HEK293 (cell line): ENCODE data around the gene PRKG1.

ENCODE experiments used
- CTCF ChIA-PET: fragments of 350-600 bp; formaldehyde crosslinking; extraction: SDS; loops from one replicate; lab custom pipeline; 2021; ENCODE audit warnings: antibody characterized with exemption; lab: Yijun Ruan, JAX
- POLR2A ChIA-PET: fragments of 300-600 bp; formaldehyde crosslinking; extraction: SDS; loops from one replicate; lab custom pipeline; 2020; ENCODE audit warnings: antibody characterized with exemption, inconsistent platforms; lab: Yijun Ruan, JAX
- H3K27ac ChIP-seq: fragments of 200-500 bp; sonication (Bioruptor generic); 2 replicates; pipeline ENCODE4 v1.5.1; 2014; ENCODE audit warnings: low read depth, low read length, control low read depth, inconsistent platforms; ENCODE audit errors: extremely low read depth
- H3K36me3 ChIP-seq, 2 experiments: fragments of 200-500 bp in 1 of 2; sonication (Bioruptor generic) in 1 of 2; 1 replicate in 1 of 2; 2 replicates in 1 of 2; pipeline ENCODE4 v1.5.1; 2014 to 2017; ENCODE audit warnings: inconsistent platforms in 2 of 2, low read length in 2 of 2; ENCODE audit not compliant: control insufficient read depth in 2 of 2, insufficient read depth in 1 of 2
- H3K4me1 ChIP-seq: fragments of 200-500 bp; sonication (Bioruptor generic); 2 replicates; pipeline ENCODE4 v1.5.1; 2014; ENCODE audit warnings: mild to moderate bottlenecking, low read length, inconsistent platforms; ENCODE audit not compliant: control insufficient read depth, insufficient read depth
- H3K4me3 ChIP-seq: 2 replicates; pipeline ENCODE4 v1.5.1; 2011; ENCODE audit warnings: low read depth, mild to moderate bottlenecking, control low read depth, low read length, moderate library complexity
- H3K9me3 ChIP-seq: fragments of 200-500 bp; sonication (Bioruptor generic); 2 replicates; pipeline ENCODE4 v1.5.1; 2014; ENCODE audit warnings: low read depth, low read length, inconsistent platforms; ENCODE audit not compliant: control insufficient read depth, insufficient read depth
- GLI4 ChIP-seq: fragments of 450-650 bp; formaldehyde crosslinking; IDR thresholded peaks from 2 replicates; pipeline ENCODE4 v1.5.1; 2016; ENCODE audit warnings: missing biosample characterization, missing genetic modification characterization
- KLF8 ChIP-seq: fragments of 450-650 bp; formaldehyde crosslinking; IDR thresholded peaks from 2 replicates; pipeline ENCODE4 v1.5.1; 2016; ENCODE audit warnings: missing biosample characterization, missing genetic modification characterization
- ZNF23 ChIP-seq: fragments of 450-650 bp; formaldehyde crosslinking; IDR thresholded peaks from 2 replicates; pipeline ENCODE4 v1.5.1; 2016; ENCODE audit warnings: missing biosample characterization, missing genetic modification characterization, borderline replicate concordance
- ZNF292 ChIP-seq: fragments of 450-650 bp; formaldehyde crosslinking; IDR thresholded peaks from 2 replicates; pipeline ENCODE4 v1.5.1; 2016; ENCODE audit warnings: low read depth, missing biosample characterization, missing genetic modification characterization, borderline replicate concordance
- ZNF302 ChIP-seq: fragments of 450-650 bp; formaldehyde crosslinking; IDR thresholded peaks from 2 replicates; pipeline ENCODE4 v1.5.1; 2016; ENCODE audit warnings: missing biosample characterization, missing genetic modification characterization, low read depth
- ZNF394 ChIP-seq: fragments of 450-650 bp; formaldehyde crosslinking; IDR thresholded peaks from 2 replicates; pipeline ENCODE4 v1.5.1; 2016; ENCODE audit warnings: missing biosample characterization, missing genetic modification characterization, mild to moderate bottlenecking, moderate library complexity, borderline replicate concordance
- ZNF423 ChIP-seq: fragments of 450-650 bp; formaldehyde crosslinking; IDR thresholded peaks from 2 replicates; pipeline ENCODE4 v1.5.1; 2016; ENCODE audit warnings: missing biosample characterization, missing genetic modification characterization
- ZNF555 ChIP-seq: fragments of 450-650 bp; formaldehyde crosslinking; conservative IDR thresholded peaks from 2 replicates; pipeline ENCODE4 v1.5.1; 2017; ENCODE audit warnings: missing biosample characterization, mild to moderate bottlenecking, missing genetic modification characterization, inconsistent platforms
- ZNF621 ChIP-seq: fragments of 450-650 bp; formaldehyde crosslinking; IDR thresholded peaks from 2 replicates; pipeline ENCODE4 v1.5.1; 2017; ENCODE audit warnings: missing biosample characterization, missing genetic modification characterization
- ZNF837 ChIP-seq: fragments of 450-650 bp; formaldehyde crosslinking; IDR thresholded peaks from 2 replicates; pipeline ENCODE4 v1.5.1; 2016; ENCODE audit warnings: missing biosample characterization, missing genetic modification characterization
- ZSCAN30 ChIP-seq: fragments of 450-650 bp; IDR thresholded peaks from 2 replicates; pipeline ENCODE4 v1.5.1; 2018; ENCODE audit warnings: missing biosample characterization, mild to moderate bottlenecking, missing genetic modification characterization, moderate library complexity
- TF ChIP-seq, protein P1 (sequence below): fragments of 450-650 bp; formaldehyde crosslinking; IDR thresholded peaks from 2 replicates; pipeline ENCODE4 v1.5.1; 2017; ENCODE audit warnings: missing biosample characterization, missing genetic modification characterization
- TF ChIP-seq, protein P2 (sequence below): fragments of 450-650 bp; formaldehyde crosslinking; IDR thresholded peaks from 2 replicates; pipeline ENCODE4 v1.5.1; 2016; ENCODE audit warnings: missing biosample characterization, missing genetic modification characterization, borderline replicate concordance
- TF ChIP-seq, protein P3 (sequence below): fragments of 450-650 bp; IDR thresholded peaks from 2 replicates; pipeline ENCODE4 v1.5.1; 2018; ENCODE audit warnings: missing biosample characterization, missing genetic modification characterization
- TF ChIP-seq, protein P4 (sequence below): fragments of 450-650 bp; formaldehyde crosslinking; IDR thresholded peaks from 2 replicates; pipeline ENCODE4 v1.5.1; 2016; ENCODE audit warnings: missing biosample characterization, missing genetic modification characterization
- TF ChIP-seq, protein P5 (sequence below): fragments of 450-650 bp; formaldehyde crosslinking; conservative IDR thresholded peaks from 2 replicates; pipeline ENCODE4 v1.5.1; 2016; ENCODE audit warnings: low read depth, missing biosample characterization, missing genetic modification characterization

The PRKG1 gene

DNA sequence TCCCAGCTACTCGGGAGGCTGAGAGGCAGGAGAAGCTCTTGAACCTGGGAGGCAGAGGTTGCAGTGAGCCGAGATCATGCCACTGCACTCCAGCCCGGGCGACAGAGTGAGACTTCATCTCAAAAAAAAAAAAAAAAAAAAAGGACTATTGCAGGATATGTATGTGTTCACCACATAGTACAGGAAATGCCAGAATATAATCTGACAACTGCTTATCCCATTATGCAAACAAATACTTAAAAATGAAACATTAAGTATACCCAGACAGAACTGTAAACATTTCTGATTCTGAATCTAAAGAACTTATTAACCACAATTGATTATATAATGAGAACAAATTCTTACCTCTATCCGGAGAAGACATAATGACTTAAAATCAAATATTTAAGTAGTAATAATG lies 1258.5 kb downstream of the PRKG1 start:
- Histone ChIP-seq H3K4me1 (no peaks in the 10 kb centered on the region), H3K36me3 (no peaks in the 10 kb centered on the region), H3K4me3 (no peak overlapping the region), H3K9me3 (no peaks in the 10 kb centered on the region), H3K27ac (no peak overlapping the region)
- ChIA-PET CTCF (no interaction called here), POLR2A (no interaction called here)
- no peak for TF ChIP-seq ZSCAN30 (tag by site-specific recombination)
- no peak for TF ChIP-seq ZNF555 (tag by site-specific recombination)
- TF ChIP-seq, protein P1, sequence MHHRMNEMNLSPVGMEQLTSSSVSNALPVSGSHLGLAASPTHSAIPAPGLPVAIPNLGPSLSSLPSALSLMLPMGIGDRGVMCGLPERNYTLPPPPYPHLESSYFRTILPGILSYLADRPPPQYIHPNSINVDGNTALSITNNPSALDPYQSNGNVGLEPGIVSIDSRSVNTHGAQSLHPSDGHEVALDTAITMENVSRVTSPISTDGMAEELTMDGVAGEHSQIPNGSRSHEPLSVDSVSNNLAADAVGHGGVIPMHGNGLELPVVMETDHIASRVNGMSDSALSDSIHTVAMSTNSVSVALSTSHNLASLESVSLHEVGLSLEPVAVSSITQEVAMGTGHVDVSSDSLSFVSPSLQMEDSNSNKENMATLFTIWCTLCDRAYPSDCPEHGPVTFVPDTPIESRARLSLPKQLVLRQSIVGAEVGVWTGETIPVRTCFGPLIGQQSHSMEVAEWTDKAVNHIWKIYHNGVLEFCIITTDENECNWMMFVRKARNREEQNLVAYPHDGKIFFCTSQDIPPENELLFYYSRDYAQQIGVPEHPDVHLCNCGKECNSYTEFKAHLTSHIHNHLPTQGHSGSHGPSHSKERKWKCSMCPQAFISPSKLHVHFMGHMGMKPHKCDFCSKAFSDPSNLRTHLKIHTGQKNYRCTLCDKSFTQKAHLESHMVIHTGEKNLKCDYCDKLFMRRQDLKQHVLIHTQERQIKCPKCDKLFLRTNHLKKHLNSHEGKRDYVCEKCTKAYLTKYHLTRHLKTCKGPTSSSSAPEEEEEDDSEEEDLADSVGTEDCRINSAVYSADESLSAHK (tag by site-specific recombination), result no peak
- TF ChIP-seq ZNF621 (tag by site-specific recombination), result no peak
- TF ChIP-seq, protein P2, sequence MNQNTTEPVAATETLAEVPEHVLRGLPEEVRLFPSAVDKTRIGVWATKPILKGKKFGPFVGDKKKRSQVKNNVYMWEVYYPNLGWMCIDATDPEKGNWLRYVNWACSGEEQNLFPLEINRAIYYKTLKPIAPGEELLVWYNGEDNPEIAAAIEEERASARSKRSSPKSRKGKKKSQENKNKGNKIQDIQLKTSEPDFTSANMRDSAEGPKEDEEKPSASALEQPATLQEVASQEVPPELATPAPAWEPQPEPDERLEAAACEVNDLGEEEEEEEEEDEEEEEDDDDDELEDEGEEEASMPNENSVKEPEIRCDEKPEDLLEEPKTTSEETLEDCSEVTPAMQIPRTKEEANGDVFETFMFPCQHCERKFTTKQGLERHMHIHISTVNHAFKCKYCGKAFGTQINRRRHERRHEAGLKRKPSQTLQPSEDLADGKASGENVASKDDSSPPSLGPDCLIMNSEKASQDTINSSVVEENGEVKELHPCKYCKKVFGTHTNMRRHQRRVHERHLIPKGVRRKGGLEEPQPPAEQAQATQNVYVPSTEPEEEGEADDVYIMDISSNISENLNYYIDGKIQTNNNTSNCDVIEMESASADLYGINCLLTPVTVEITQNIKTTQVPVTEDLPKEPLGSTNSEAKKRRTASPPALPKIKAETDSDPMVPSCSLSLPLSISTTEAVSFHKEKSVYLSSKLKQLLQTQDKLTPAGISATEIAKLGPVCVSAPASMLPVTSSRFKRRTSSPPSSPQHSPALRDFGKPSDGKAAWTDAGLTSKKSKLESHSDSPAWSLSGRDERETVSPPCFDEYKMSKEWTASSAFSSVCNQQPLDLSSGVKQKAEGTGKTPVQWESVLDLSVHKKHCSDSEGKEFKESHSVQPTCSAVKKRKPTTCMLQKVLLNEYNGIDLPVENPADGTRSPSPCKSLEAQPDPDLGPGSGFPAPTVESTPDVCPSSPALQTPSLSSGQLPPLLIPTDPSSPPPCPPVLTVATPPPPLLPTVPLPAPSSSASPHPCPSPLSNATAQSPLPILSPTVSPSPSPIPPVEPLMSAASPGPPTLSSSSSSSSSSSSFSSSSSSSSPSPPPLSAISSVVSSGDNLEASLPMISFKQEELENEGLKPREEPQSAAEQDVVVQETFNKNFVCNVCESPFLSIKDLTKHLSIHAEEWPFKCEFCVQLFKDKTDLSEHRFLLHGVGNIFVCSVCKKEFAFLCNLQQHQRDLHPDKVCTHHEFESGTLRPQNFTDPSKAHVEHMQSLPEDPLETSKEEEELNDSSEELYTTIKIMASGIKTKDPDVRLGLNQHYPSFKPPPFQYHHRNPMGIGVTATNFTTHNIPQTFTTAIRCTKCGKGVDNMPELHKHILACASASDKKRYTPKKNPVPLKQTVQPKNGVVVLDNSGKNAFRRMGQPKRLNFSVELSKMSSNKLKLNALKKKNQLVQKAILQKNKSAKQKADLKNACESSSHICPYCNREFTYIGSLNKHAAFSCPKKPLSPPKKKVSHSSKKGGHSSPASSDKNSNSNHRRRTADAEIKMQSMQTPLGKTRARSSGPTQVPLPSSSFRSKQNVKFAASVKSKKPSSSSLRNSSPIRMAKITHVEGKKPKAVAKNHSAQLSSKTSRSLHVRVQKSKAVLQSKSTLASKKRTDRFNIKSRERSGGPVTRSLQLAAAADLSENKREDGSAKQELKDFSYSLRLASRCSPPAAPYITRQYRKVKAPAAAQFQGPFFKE (tag by site-specific recombination), result no peak
- no peak for TF ChIP-seq ZNF423 (tag by site-specific recombination)
- TF ChIP-seq ZNF292 (tag by site-specific recombination), result no peak
- no peak for TF ChIP-seq ZNF837 (tag by site-specific recombination)
- no peak for TF ChIP-seq ZNF23 (tag by site-specific recombination)
- TF ChIP-seq, protein P3, sequence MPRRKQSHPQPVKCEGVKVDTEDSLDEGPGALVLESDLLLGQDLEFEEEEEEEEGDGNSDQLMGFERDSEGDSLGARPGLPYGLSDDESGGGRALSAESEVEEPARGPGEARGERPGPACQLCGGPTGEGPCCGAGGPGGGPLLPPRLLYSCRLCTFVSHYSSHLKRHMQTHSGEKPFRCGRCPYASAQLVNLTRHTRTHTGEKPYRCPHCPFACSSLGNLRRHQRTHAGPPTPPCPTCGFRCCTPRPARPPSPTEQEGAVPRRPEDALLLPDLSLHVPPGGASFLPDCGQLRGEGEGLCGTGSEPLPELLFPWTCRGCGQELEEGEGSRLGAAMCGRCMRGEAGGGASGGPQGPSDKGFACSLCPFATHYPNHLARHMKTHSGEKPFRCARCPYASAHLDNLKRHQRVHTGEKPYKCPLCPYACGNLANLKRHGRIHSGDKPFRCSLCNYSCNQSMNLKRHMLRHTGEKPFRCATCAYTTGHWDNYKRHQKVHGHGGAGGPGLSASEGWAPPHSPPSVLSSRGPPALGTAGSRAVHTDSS, result no peak
- no peak for TF ChIP-seq ZNF394 (tag by site-specific recombination)
- TF ChIP-seq GLI4 (tag by site-specific recombination), result no peak

DNA sequence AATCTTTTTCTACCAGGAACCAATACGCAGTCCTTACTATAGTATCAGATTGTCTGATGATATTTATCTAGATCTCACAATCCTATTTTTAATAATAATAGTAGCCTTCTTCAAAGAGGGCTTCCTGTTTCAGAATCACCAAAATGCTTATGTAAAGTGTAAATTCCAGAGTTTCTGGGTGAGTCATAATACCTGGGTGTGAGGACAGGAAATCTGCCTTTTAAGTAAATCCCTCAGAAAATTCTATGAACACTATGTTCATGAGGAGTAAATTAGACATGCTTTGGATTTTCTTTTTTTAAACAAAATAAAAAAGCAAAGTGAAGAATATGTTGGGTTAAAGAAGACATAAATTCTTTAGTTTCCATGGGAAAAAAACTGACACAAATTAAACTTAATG lies 1260.3 kb downstream of the PRKG1 start:
- ChIA-PET CTCF (interaction anchor here (0.6 to 0.7 kb wide), 2 partner anchors 25 to 1260 kb away, joined by 3 to 7 read pairs; partner anchors contain the start of gene PRKG1), POLR2A (no interaction called here)
- Histone ChIP-seq H3K4me3 (no peak overlapping the region), H3K4me1 (no peaks in the 10 kb centered on the region), H3K36me3 (no peaks in the 10 kb centered on the region), H3K27ac (no peak overlapping the region), H3K9me3 (no peaks in the 10 kb centered on the region)
- TF ChIP-seq ZNF302 (tag by site-specific recombination) (no peak), ZSCAN30 (tag by site-specific recombination) (no peak), KLF8 (no peak)
- TF ChIP-seq, protein P4, sequence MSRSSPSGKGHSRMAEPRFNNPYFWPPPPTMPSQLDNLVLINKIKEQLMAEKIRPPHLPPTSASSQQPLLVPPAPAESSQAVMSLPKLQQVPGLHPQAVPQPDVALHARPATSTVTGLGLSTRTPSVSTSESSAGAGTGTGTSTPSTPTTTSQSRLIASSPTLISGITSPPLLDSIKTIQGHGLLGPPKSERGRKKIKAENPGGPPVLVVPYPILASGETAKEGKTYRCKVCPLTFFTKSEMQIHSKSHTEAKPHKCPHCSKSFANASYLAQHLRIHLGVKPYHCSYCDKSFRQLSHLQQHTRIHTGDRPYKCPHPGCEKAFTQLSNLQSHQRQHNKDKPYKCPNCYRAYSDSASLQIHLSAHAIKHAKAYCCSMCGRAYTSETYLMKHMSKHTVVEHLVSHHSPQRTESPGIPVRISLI (tag by site-specific recombination), result no peak
- TF ChIP-seq, protein P5, sequence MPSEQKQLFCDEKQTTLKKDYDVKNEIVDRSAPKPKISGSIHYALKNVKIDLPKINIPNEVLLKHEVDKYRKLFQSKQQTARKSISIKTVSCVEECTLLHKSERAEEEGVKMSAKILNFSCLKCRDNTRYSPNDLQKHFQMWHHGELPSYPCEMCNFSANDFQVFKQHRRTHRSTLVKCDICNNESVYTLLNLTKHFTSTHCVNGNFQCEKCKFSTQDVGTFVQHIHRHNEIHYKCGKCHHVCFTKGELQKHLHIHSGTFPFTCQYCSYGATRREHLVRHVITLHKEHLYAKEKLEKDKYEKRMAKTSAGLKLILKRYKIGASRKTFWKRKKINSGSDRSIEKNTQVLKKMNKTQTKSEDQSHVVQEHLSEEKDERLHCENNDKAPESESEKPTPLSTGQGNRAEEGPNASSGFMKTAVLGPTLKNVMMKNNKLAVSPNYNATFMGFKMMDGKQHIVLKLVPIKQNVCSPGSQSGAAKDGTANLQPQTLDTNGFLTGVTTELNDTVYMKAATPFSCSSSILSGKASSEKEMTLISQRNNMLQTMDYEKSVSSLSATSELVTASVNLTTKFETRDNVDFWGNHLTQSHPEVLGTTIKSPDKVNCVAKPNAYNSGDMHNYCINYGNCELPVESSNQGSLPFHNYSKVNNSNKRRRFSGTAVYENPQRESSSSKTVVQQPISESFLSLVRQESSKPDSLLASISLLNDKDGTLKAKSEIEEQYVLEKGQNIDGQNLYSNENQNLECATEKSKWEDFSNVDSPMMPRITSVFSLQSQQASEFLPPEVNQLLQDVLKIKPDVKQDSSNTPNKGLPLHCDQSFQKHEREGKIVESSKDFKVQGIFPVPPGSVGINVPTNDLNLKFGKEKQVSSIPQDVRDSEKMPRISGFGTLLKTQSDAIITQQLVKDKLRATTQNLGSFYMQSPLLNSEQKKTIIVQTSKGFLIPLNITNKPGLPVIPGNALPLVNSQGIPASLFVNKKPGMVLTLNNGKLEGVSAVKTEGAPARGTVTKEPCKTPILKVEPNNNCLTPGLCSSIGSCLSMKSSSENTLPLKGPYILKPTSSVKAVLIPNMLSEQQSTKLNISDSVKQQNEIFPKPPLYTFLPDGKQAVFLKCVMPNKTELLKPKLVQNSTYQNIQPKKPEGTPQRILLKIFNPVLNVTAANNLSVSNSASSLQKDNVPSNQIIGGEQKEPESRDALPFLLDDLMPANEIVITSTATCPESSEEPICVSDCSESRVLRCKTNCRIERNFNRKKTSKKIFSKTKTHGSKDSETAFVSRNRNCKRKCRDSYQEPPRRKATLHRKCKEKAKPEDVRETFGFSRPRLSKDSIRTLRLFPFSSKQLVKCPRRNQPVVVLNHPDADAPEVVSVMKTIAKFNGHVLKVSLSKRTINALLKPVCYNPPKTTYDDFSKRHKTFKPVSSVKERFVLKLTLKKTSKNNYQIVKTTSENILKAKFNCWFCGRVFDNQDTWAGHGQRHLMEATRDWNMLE (tag by site-specific recombination), result no peak
- TF ChIP-seq, protein P3, result no peak
